SH-SY5Y (cell line): ENCODE data around the gene VPS33A.

Source experiments
- GATA2 ChIP-seq: IDR thresholded peaks from 2 replicates; pipeline ENCODE4 v1.6.1; 2011; ENCODE audit warnings: mild to moderate bottlenecking, low read depth, low read length
- GATA3 ChIP-seq: IDR thresholded peaks from 2 replicates; pipeline ENCODE4 v1.6.1; 2011; ENCODE audit warnings: low read depth, mild to moderate bottlenecking, low read length, moderate library complexity

GRCh38 chr12:122250047-122250446 is 16.2 kb downstream of the VPS33A start:
- no peak for TF ChIP-seq GATA3
- no peak for TF ChIP-seq GATA2
